Panc1 (cell line): ENCODE measurements around the gene HPS5. TPM values are rescaled to one million over a fixed set of nuclear protein-coding genes. Genes with fewer than 3 reads are reported as not detected.

Experiments
- ATAC-seq: fragments of 200-7000 bp; cut with Tn5 transposase; 2 replicates; pipeline ENCODE4 v1.9.1; 2020; ENCODE audit warnings: mild to moderate bottlenecking, moderate library complexity
- BruUV-seq: library from RNA; stranded (reverse); fragments of 400-500 nt; replicated peaks from 2 replicates; lab custom pipeline; 2021; lab: Mats Ljungman, UMichigan
- CTCF ChIA-PET: fragments of 300-600 bp; sonication (Branson Sonifier 250); formaldehyde crosslinking; loops from one replicate; lab custom pipeline; 2022; ENCODE audit warnings: antibody characterized with exemption; lab: Charles Lee
- POLR2A ChIA-PET: fragments of 300-600 bp; sonication (Branson Sonifier 250); formaldehyde crosslinking; loops from one replicate; lab custom pipeline; 2022; ENCODE audit warnings: antibody characterized with exemption; lab: Charles Lee
- DNase-seq: peaks from one replicate; pipeline ENCODE4 v3.0.0-alpha.2; 2010; ENCODE audit warnings: low read depth, low spot score
- H3K27ac ChIP-seq: 2 replicates; pipeline ENCODE4 v1.5.1; 2011; ENCODE audit warnings: mild to moderate bottlenecking, low read length, inconsistent platforms
- H3K27me3 ChIP-seq: fragments of 200-500 bp; sonication (Bioruptor generic); 2 replicates; pipeline ENCODE4 v1.6.0; 2014; ENCODE audit warnings: low read length, inconsistent platforms; ENCODE audit not compliant: control insufficient read depth, insufficient read depth
- H3K36me3 ChIP-seq: fragments of 200-500 bp; sonication (Bioruptor generic); 2 replicates; pipeline ENCODE4 v1.5.1; 2014; ENCODE audit warnings: inconsistent platforms, mild to moderate bottlenecking, low read length, moderate library complexity; ENCODE audit not compliant: control insufficient read depth, insufficient read depth
- H3K4me1 ChIP-seq: 2 replicates; pipeline ENCODE4 v1.5.1; 2011; ENCODE audit warnings: inconsistent platforms, mild to moderate bottlenecking, low read length, moderate library complexity; ENCODE audit not compliant: control insufficient read depth, insufficient read depth
- H3K4me3 ChIP-seq, 2 experiments: 2 replicates each; pipeline ENCODE4 v1.5.1; 2011 to 2012; ENCODE audit warnings: low read depth in 2 of 2, low read length in 2 of 2, mild to moderate bottlenecking in 2 of 2, inconsistent platforms in 1 of 2, moderate library complexity in 1 of 2
- H3K9me3 ChIP-seq: fragments of 200-500 bp; sonication (Bioruptor generic); 2 replicates; pipeline ENCODE4 v1.5.1; 2014; ENCODE audit warnings: low read depth, mild to moderate bottlenecking, inconsistent platforms, low read length, moderate library complexity; ENCODE audit not compliant: control insufficient read depth, insufficient read depth
- POLR2AphosphoS5 ChIP-seq: IDR thresholded peaks from 2 replicates; pipeline ENCODE4 v1.6.1; 2012; ENCODE audit warnings: mild to moderate bottlenecking, low read depth, low read length, moderate library complexity
- SIN3A ChIP-seq: IDR thresholded peaks from 2 replicates; pipeline ENCODE4 v1.6.1; 2012; ENCODE audit warnings: low read depth, mild to moderate bottlenecking, low read length, moderate library complexity, borderline replicate concordance; ENCODE audit not compliant: insufficient read depth
- TCF7L2 ChIP-seq: IDR thresholded peaks from 2 replicates; pipeline ENCODE4 v1.6.1; 2011; ENCODE audit warnings: mild to moderate bottlenecking, low read depth, low read length, inconsistent platforms
- in situ Hi-C: cut with HindIII; loops from 2 replicates; pipeline ENCODE4 v1.10.0; 2016; ENCODE audit warnings: low sequenced_read_pairs, low pct_unique_long_range_greater_than_20kb
- intact Hi-C: fragments of 100-400 bp; cut with micrococcal nuclease; formaldehyde crosslinking; loops from one replicate; pipeline ENCODE4 v1.10.0; 2022; ENCODE audit not compliant: unreplicated experiment
- total RNA-seq: library from RNA; stranded (reverse); gene quantifications from one replicate; pipeline ENCODE4 v1.2.1, GENCODE V29; 2021; ENCODE audit not compliant: unreplicated experiment
- TF ChIP-seq, protein P1 (sequence below), 2 experiments: IDR thresholded peaks; 2 replicates each; pipeline ENCODE4 v1.6.1; 2011 to 2012; ENCODE audit warnings: low read depth in 2 of 2, control low read depth in 1 of 2, low read length in 1 of 2, mild to moderate bottlenecking in 1 of 2, moderate library complexity in 1 of 2; ENCODE audit not compliant: insufficient read depth in 1 of 2
- TF ChIP-seq, protein P2 (sequence below): fragments of 450-650 bp; IDR thresholded peaks from 2 replicates; pipeline ENCODE4 v1.5.1; 2017; ENCODE audit warnings: mild to moderate bottlenecking

HPS5 gene
- total RNA-seq, 1 experiment from 2014 or later = 27.7 TPM

DNA sequence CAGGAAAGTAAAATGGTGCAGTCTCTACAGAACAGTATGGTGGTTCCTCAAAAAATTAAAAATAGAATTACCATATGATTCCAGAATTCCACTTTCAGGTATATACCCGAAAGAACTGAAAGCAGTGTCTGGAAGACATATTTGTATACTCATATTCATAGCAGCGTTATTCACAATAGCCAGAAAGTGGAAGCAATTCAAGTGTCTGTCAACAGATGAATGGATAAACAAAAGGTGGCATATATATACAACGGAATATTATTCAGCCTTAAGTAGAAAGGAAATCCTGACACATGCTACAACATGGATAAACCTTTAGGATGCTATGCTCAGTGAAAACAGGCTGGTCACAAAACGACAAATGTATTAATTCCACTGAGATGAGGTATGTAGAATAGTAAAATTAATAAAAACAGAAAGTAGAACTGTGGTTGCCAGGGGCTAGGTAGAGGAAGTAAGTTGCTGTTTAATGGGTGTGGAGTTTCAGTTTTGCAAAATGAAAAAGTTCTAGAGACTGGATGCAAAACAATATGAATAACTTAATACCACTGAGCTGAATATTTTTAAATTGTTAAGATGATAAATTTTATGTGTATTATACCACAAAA is 41.4 kb downstream of the HPS5 start:
- peaks cover 8% of the 10 kb centered on the region for H3K36me3 ChIP-seq
- TF ChIP-seq POLR2AphosphoS5 = no peak
- no peak for TF ChIP-seq TCF7L2
- TF ChIP-seq, protein P1, sequence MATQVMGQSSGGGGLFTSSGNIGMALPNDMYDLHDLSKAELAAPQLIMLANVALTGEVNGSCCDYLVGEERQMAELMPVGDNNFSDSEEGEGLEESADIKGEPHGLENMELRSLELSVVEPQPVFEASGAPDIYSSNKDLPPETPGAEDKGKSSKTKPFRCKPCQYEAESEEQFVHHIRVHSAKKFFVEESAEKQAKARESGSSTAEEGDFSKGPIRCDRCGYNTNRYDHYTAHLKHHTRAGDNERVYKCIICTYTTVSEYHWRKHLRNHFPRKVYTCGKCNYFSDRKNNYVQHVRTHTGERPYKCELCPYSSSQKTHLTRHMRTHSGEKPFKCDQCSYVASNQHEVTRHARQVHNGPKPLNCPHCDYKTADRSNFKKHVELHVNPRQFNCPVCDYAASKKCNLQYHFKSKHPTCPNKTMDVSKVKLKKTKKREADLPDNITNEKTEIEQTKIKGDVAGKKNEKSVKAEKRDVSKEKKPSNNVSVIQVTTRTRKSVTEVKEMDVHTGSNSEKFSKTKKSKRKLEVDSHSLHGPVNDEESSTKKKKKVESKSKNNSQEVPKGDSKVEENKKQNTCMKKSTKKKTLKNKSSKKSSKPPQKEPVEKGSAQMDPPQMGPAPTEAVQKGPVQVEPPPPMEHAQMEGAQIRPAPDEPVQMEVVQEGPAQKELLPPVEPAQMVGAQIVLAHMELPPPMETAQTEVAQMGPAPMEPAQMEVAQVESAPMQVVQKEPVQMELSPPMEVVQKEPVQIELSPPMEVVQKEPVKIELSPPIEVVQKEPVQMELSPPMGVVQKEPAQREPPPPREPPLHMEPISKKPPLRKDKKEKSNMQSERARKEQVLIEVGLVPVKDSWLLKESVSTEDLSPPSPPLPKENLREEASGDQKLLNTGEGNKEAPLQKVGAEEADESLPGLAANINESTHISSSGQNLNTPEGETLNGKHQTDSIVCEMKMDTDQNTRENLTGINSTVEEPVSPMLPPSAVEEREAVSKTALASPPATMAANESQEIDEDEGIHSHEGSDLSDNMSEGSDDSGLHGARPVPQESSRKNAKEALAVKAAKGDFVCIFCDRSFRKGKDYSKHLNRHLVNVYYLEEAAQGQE (IDR thresholded peaks at IDR 0.05; ENCODE audit: insufficient read depth in 1 of 2, low read depth in 2 of 2, low read length in 1 of 2) = no peak
- TF ChIP-seq, protein P2, sequence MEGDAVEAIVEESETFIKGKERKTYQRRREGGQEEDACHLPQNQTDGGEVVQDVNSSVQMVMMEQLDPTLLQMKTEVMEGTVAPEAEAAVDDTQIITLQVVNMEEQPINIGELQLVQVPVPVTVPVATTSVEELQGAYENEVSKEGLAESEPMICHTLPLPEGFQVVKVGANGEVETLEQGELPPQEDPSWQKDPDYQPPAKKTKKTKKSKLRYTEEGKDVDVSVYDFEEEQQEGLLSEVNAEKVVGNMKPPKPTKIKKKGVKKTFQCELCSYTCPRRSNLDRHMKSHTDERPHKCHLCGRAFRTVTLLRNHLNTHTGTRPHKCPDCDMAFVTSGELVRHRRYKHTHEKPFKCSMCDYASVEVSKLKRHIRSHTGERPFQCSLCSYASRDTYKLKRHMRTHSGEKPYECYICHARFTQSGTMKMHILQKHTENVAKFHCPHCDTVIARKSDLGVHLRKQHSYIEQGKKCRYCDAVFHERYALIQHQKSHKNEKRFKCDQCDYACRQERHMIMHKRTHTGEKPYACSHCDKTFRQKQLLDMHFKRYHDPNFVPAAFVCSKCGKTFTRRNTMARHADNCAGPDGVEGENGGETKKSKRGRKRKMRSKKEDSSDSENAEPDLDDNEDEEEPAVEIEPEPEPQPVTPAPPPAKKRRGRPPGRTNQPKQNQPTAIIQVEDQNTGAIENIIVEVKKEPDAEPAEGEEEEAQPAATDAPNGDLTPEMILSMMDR = no peak
- TF ChIP-seq SIN3A = no peak
- intact Hi-C loops = no loop called here
- ChIA-PET CTCF (interaction anchor here (0.6 kb wide), 1 partner anchor 55 kb away, joined by 5 read pairs; no protein-coding TSS in a partner anchor), POLR2A (no interaction called here)
- in situ Hi-C loops = no loop called here
- no peak for ATAC-seq
- H3K27ac ChIP-seq = no peak overlapping the region
- no TSS peak for BruUV-seq
- H3K9me3 ChIP-seq = no peaks in the 10 kb centered on the region
- no peaks in the 10 kb centered on the region for H3K27me3 ChIP-seq
- DNase-seq = no peak
- H3K4me3 ChIP-seq = no peak overlapping the region
- H3K4me1 ChIP-seq = no peaks in the 10 kb centered on the region

DNA sequence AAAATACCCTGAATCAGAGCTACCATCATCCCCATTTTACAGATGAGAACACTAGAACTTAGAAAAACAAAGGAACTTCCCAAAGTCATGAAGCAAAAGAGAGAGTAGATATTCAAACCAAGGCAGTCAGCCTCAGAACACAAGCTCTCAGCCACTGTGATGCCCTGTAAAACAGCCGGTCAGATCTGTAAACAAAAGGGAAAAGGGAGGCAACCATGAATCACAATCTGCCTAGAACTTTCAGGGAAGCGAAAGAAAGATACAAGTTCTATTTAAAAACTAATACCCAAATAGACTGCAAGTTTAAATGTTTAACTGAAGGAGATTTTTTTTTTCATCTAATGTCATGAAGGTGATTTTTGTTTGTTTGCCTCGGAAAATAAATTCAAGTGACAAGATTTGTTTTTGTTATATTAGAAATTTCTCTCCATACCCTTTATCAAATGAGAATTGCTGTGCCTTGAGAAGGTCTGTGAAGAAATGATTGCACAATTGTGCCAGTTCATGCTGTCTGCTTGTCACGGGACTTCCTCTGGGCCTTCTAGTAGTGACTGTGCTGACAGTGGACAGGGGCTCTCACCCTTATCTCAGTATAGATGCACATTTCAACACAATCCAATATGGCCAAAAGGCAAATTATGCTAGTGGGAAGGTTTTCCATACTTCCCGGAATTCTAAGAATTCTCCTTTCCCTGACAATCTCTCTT is 44.2 kb downstream of the HPS5 start:
- POLR2A ChIA-PET = no interaction called here
- Histone ChIP-seq H3K27me3 (no peaks in the 10 kb centered on the region), H3K9me3 (no peaks in the 10 kb centered on the region), H3K4me1 (no peaks in the 10 kb centered on the region), H3K27ac (no peak overlapping the region), H3K4me3 (no peak overlapping the region), H3K36me3 (no peaks in the 10 kb centered on the region; the same call in 1 of the 2 replicates)
- no peak for DNase-seq
- in situ Hi-C loops (no loop called here), intact Hi-C loops (no loop called here)
- no TSS peak for BruUV-seq
- CTCF ChIA-PET = no interaction called here
- ATAC-seq = no peak
- TF ChIP-seq, protein P2 = no peak
- TF ChIP-seq, protein P1 (IDR thresholded peaks at IDR 0.05; ENCODE audit: insufficient read depth in 1 of 2, low read depth in 2 of 2, low read length in 1 of 2) = no peak
- TF ChIP-seq TCF7L2 (no peak), POLR2AphosphoS5 (no peak), SIN3A (no peak)
